GM12891 (cell line): ENCODE data around the gene MX2.
A peak's percentile ranks its signal among the peaks of the same experiment; 100 is the strongest.
"Not testable (repeated sequence)": the region's sequence is repeated elsewhere in the genome, so short reads cannot be mapped to it uniquely, and the experiment has no call there.

ENCODE experiments used
- DNase-seq: peaks from one replicate; pipeline ENCODE4 v3.0.0; 2011; ENCODE audit warnings: low spot score; ENCODE audit not compliant: insufficient read length
- FAIRE-seq: peaks from 2 replicates; lab custom pipeline; 2011; peaks lifted over from hg19 to GRCh38; lab: Jason Lieb, UNC
- PAX5 ChIP-seq: IDR thresholded peaks from 2 replicates; pipeline ENCODE4 v1.6.1; 2011; ENCODE audit warnings: low read length, moderate library complexity, mild to moderate bottlenecking; ENCODE audit not compliant: insufficient read depth, severe bottlenecking
- POLR2A ChIP-seq: IDR thresholded peaks from 2 replicates; pipeline ENCODE4 v1.6.1; 2011; ENCODE audit warnings: low read depth, low read length, control low read depth
- POLR2AphosphoS5 ChIP-seq: IDR thresholded peaks from 2 replicates; pipeline ENCODE4 v1.6.1; 2011; ENCODE audit warnings: low read depth, low read length, control low read depth
- POU2F2 ChIP-seq: IDR thresholded peaks from 2 replicates; pipeline ENCODE4 v1.6.1; 2011; ENCODE audit warnings: low read depth, mild to moderate bottlenecking, control low read depth, low read length, moderate library complexity
- SPI1 ChIP-seq: IDR thresholded peaks from 2 replicates; pipeline ENCODE4 v1.6.1; 2011; ENCODE audit warnings: low read depth, low read length, control low read depth
- TAF1 ChIP-seq: IDR thresholded peaks from 2 replicates; pipeline ENCODE4 v1.6.1; 2011; ENCODE audit warnings: low read depth, low read length, control low read depth

The MX2 gene

DNA sequence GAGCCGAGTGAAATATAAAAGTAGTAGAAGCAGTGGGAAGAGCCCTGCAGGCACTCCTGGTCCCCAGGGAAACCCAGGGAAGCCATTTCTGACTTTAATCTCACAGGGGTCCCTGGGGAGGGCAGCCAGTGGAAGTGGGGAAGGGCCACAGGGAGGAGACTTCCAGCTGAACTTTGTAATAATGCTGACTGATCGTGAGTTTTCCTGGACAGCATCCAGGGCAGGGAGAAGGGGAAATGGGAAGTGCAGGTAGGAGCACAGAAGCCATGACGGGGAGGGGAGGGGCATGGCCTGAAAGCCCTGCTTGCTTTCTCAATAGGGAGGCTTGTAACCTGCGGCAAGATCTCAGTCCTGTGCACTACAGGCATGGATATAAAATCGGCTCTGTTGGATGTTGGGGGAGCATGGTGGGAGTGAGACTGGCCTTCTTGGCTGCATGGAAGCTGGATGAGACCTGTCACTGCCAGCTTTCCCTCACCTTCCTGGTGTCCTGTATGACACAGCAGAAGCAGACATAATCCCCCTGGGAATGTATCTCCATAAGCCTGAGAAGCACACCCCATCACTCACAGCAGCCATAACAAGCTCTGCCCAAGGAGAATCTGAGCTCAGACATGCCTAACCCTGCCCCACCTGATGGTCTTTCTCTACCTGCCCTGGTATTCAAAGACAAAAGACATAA lies 49.1 kb downstream of the MX2 start:
- DNase-seq (no peak), FAIRE-seq (no peak)
- TF ChIP-seq POLR2A, result 0 out of 2 replicates have a peak, but pooled peaks have one; percentile 19
- TF ChIP-seq POU2F2, result no peak
- TF ChIP-seq POLR2AphosphoS5, result no peak
- no peak for TF ChIP-seq TAF1
- TF ChIP-seq PAX5, result no peak
- TF ChIP-seq SPI1, result no peak

DNA sequence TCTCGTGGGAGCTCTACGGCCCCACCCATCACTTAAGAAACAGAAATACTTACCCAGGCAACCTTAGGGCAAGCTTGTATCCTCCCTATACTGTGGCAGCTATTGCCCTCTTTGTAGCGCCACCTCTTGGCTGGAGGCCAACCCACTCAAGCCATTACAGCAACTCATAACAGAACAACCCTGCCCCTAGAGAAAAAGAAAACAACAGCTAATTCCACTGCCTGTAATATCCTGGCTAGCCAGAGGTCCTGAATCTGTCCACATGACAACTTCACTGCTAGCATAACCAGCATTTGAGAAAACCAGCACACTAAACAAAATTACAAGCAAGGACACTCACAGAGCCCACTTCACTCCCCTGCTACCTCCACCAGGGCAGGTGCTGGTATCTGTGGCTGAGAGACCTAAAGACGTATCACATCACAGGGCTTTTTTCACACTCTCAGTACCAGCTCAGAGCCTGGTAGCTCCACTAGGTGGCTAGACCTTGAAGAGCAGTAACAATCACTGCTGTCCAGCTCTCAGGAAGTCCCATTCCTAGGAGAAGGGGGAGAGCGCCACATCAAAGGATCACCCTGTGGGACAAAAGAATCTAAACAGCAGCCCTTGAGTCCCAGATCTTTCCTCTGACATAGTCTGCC lies 49.7 kb downstream of the MX2 start:
- DNase-seq (no peak), FAIRE-seq (peak; percentile 84)
- no peak for TF ChIP-seq TAF1
- no peak for TF ChIP-seq POLR2AphosphoS5
- no peak for TF ChIP-seq PAX5
- no peak for TF ChIP-seq SPI1
- no peak for TF ChIP-seq POLR2A
- no peak for TF ChIP-seq POU2F2

DNA sequence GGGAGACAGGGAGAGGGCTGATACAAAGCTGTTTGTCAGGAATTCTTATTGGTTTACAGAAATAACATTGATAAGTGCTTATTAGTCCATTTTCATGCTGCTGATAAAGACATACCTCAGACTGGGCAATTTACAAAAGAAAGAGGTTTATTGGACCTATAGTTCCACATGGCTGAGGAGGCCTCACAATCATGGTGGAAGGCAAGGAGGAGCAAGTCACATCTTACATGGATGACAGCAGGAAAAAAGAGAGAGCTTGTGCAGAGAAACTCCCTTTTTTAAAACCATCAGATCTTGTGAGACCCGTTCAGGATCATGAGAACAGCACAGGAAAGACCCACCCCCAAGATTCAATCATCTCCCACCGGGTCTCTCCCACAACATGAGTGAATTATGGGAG lies 55.7 kb downstream of the MX2 start:
- not testable (repeated sequence) for DNase-seq, FAIRE-seq

DNA sequence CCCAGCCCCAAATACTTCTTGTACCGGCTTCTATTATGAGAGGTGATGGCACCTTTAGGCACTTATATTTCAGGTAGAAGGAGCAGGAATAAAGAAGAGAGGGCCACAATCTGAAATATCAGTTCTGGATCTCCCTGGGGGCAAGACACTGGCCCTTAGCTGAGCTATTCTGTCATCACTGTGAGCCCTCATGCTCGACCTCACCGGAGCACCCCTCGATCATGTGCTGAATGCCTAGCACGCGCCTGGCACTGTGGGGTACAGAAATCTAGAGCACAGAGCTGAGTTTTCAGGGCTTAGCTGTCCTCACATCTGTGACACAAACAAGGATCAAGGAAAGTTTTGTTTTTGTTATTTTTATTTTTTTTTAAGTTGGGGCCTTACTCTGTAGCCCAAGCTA lies 56.6 kb downstream of the MX2 start:
- FAIRE-seq (no peak), DNase-seq (no peak)
- TF ChIP-seq POU2F2 (no peak), POLR2A (no peak), SPI1 (no peak), PAX5 (no peak), POLR2AphosphoS5 (no peak), TAF1 (no peak)

DNA sequence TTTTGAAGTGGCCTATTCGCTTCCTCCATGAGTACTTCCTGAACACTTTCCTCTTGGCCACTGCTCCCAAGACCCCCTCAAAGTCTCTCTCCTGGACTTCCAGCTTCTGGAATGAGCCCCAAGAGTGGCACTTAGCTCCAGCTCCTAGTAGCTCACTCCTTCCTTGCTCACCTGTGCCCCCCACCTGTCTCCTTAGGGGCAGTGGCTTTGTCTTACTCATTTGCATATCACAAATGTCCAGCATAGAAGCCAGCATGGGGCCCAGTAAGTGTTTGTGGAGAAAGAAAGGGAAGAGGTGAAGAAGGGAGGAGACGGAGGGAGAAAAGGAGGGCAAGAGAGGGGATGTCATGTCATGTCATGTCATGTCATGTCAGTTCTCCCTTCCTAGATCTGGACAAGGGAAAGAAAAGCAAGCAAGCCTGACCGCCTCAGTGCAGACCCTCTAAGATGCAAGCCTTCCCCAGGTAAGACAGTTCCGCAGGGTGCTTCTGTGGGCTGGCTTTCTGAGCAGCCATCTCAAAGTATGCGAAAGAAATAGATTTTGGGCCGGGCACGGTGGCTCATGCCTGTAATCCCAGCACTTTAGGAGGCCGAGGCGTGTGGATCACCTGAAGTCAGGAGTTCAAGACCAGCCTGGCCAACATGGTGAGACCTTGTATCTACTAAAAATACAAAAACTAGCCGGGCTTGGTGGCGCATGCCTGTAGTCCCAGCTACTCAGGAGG lies 57.3 kb downstream of the MX2 start:
- DNase-seq, result no peak
- no peak for FAIRE-seq
- no peak for TF ChIP-seq TAF1
- no peak for TF ChIP-seq SPI1
- TF ChIP-seq POLR2A, result no peak
- no peak for TF ChIP-seq POLR2AphosphoS5
- TF ChIP-seq PAX5, result no peak
- TF ChIP-seq POU2F2, result no peak

DNA sequence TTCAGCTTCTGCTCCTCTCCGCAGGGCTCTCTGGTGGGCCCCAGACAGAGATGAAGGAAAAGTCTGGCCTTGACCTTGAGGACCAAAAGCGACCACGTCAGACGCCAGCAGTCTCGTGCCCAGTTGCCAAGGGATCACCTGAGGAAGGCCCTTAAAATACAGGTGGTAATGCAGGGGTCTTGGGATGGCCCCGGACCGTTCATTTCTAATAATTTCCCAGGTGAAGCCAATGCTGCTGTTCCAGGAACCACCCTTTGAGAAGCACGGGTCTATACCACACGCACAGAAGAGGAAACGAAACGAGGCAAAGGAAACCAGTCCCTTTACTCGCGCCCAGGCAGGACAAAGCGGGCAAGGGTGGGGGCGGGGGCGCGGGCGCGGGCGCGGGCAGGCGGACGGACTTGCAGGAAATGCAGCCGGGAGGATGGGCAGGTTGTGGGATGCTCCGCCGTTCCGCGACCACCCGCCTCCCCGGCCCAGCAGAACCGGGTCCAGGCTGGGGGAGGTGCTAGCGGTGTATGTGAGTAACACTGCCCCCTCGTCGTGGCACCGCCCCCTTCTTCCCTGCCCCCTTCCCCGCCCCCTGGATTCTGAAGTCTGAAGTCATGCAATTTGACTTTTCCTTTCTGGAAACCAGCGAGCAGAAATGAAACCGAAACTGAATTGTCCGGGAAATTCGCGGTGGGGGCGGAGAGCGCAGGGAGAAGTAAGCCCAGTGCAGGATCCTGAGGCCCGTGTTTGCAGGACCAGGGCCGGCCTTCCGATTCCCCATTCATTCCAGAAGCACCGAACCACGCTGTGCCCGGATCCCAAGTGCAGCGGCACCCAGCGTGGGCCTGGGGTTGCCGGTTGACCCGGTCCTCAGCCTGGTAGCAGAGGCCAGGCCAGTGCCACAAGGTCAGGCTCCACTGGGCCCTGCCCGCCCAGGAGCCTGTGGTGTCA lies 58.4 kb downstream of the MX2 start:
- FAIRE-seq, result peak; percentile 81
- no peak for TF ChIP-seq TAF1
- TF ChIP-seq SPI1, result peak; percentile 77
- peak; percentile 42 for DNase-seq

DNA sequence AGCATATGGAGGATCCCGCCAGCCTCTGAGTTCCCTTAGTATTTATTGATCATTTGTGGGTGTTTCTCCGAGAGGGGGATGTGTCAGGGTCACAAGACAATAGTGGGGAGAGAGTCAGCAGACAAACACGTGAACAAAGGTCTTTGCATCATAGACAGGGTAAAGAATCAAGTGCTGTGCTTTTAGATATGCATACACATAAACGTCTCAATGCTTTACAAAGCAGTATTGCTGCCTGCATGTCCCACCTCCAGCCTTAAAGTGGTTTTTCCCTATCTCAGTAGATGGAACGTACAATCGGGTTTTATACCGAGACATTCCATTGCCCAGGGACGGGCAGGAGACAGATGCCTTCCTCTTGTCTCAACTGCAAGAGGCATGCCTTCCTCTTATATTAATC lies 59.2 kb downstream of the MX2 start:
- DNase-seq, result not testable (repeated sequence)

DNA sequence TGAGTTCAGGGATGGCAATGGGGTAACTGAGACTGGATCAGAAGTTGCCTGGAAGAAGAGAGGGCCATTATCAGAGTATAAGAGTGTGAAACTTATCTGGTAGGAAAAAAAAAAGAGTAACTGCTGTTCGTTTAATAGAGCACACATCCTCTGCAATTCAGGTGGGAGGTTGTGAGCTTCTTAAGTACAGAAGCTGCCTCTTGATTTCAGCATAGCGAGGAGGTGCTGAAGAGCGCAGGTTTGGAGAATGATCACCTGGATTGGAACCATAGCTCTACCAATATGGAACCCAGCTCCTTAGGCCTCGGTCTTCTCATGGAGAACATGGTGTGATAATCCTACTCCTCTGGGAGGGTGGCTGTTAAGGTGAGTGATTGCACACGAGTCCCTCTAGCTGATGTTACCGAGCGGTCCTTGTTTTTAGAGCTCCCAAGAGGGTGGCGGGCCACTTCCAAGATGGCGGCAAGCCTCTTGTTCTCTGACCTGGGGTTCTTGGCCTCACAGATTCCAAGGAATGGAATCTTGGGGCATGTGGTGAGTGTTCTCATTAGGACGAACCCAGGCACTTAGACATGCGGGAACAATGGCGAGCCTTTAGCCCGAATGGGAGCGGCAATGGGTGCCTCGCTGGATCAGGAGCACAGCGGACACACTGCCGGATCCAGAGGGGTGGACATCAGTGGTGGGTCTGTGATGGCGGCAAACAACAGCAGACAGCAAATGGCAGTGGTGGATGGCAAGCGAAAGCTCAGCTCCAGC lies 60.9 kb downstream of the MX2 start:
- FAIRE-seq, result no peak
- TF ChIP-seq TAF1 (no peak), POLR2A (no peak)
- DNase-seq, result no peak

More for the DNA sequence above, 59.2 kb downstream of the MX2 start:
- not testable (repeated sequence) for FAIRE-seq

DNA sequence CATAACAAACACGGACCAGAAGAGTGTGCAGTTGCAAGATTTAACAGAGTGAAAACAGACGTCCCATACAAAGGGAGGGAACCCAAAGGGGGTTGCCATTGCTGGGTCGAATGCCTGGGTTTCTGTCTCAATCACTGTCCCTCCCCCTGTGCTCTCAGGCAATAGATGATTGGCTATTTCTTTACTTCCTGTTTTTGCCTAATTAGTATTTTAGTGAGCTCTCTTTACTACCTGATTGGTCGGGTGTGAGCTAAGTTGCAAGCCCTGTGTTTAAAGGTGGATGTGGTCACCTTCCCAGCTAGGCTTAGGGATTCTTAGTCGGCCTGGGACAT lies 61.4 kb downstream of the MX2 start:
- not testable (repeated sequence) for FAIRE-seq, DNase-seq

DNA sequence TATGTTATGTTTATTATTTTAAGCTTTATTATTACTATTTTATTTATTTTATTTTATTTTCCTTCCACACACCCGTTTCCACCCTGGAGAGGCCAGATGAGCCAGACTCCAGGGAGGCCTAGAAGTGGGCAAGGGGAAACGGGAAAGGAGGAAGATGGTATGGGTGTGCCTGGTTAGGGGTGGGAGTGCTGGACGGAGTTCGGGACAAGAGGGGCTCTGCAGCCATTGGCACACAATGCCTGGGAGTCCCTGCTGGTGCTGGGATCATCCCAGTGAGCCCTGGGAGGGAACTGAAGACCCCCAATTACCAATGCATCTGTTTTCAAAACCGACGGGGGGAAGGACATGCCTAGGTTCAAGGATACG lies 63.7 kb downstream of the MX2 start:
- no peak for TF ChIP-seq PAX5
- TF ChIP-seq POLR2AphosphoS5, result no peak
- no peak for TF ChIP-seq TAF1
- no peak for TF ChIP-seq POU2F2
- TF ChIP-seq SPI1, result no peak
- no peak for TF ChIP-seq POLR2A
- DNase-seq (no peak), FAIRE-seq (no peak)
